ENCODE data around the gene MEST. TPM values are rescaled to one million over a fixed set of nuclear protein-coding genes. Genes with fewer than 3 reads are reported as not detected.

The MEST gene
- total and polyA plus RNA-seq, 2 donors (not counting 1 experiment from before 2014, with no cell fraction given) = 38.8 to 382 TPM

GRCh38 chr7:130500463-130500862 lies 8.6 kb downstream of the MEST start:
- no peaks in the 10 kb centered on the region for H3K36me3 ChIP-seq (ENCODE audit: control insufficient read depth, insufficient read depth, low read length)
- H3K4me1 ChIP-seq (ENCODE audit: control insufficient read depth, extremely low read depth, insufficient read depth, low read length) = no peaks in the 10 kb centered on the region
- H2AFZ ChIP-seq (ENCODE audit: low read length) = no peak overlapping the region
- TF ChIP-seq CTCF (conservative IDR thresholded peaks at IDR 0.05 in 1 of 2, IDR thresholded peaks at IDR 0.05 in 1 of 2; ENCODE audit: low read depth in 1 of 2, low read length in 2 of 2) (no peak), EZH2 (IDR thresholded peaks at IDR 0.05; ENCODE audit: low read length, missing control alignments) (no peak)
- H3K4me3 ChIP-seq (replicated peaks in 1 of 4; ENCODE audit: control extremely low read depth in 1 of 4, insufficient read depth in 1 of 4, low read depth in 3 of 4, low read length in 4 of 4) = no peak overlapping the region
- no peaks in the 10 kb centered on the region for H3K9me3 ChIP-seq (ENCODE audit: control insufficient read depth, insufficient read depth, low read depth, low read length)
- H3K27me3 ChIP-seq (ENCODE audit: control insufficient read depth, insufficient read depth, low read length) = no peaks in the 10 kb centered on the region
- H3K9ac ChIP-seq (ENCODE audit: insufficient read depth, low read length) = no peak overlapping the region
- no peak overlapping the region for H3K4me2 ChIP-seq (ENCODE audit: extremely low read depth, insufficient read depth, low read length)
- H4K20me1 ChIP-seq (ENCODE audit: control insufficient read depth, extremely low read depth, insufficient read depth, low read length) = no peaks in the 10 kb centered on the region
- peaks cover under 1% of the 10 kb centered on the region for H3K79me2 ChIP-seq (ENCODE audit: control insufficient read depth, insufficient read depth, low read length)
- no peak for DNase-seq (ENCODE audit: low read depth in 2 of 2)
- no peak overlapping the region for H3K27ac ChIP-seq (ENCODE audit: insufficient read depth, low read length)

- Histone ChIP-seq H3K4me2 (ENCODE audit: extremely low read depth, insufficient read depth, low read length) (no peak overlapping the region), H3K4me3 (replicated peaks in 1 of 4; ENCODE audit: control extremely low read depth in 1 of 4, insufficient read depth in 1 of 4, low read depth in 3 of 4, low read length in 4 of 4) (no peak overlapping the region), H3K79me2 (ENCODE audit: control insufficient read depth, insufficient read depth, low read length) (no peaks in the 10 kb centered on the region), H4K20me1 (ENCODE audit: control insufficient read depth, extremely low read depth, insufficient read depth, low read length) (no peaks in the 10 kb centered on the region), H3K9ac (ENCODE audit: insufficient read depth, low read length) (no peak overlapping the region), H3K27ac (ENCODE audit: insufficient read depth, low read length) (no peak overlapping the region), H3K9me3 (ENCODE audit: control insufficient read depth, insufficient read depth, low read depth, low read length) (no peaks in the 10 kb centered on the region), H3K27me3 (ENCODE audit: control insufficient read depth, insufficient read depth, low read length) (no peaks in the 10 kb centered on the region), H2AFZ (ENCODE audit: low read length) (no peak overlapping the region), H3K4me1 (ENCODE audit: control insufficient read depth, extremely low read depth, insufficient read depth, low read length) (no peaks in the 10 kb centered on the region), H3K36me3 (ENCODE audit: control insufficient read depth, insufficient read depth, low read length) (no peaks in the 10 kb centered on the region)
- TF ChIP-seq CTCF (conservative IDR thresholded peaks at IDR 0.05 in 1 of 2, IDR thresholded peaks at IDR 0.05 in 1 of 2; ENCODE audit: low read depth in 1 of 2, low read length in 2 of 2) (no peak), EZH2 (IDR thresholded peaks at IDR 0.05; ENCODE audit: low read length, missing control alignments) (no peak)
- no peak for DNase-seq (ENCODE audit: low read depth in 2 of 2)
Observed at GRCh38 chr7:130500910-130501309, 9.0 kb downstream of the MEST start.

- no peak overlapping the region for H3K4me3 ChIP-seq (replicated peaks in 1 of 4; ENCODE audit: control extremely low read depth in 1 of 4, insufficient read depth in 1 of 4, low read depth in 3 of 4, low read length in 4 of 4)
- H3K79me2 ChIP-seq (ENCODE audit: control insufficient read depth, insufficient read depth, low read length) = no peaks in the 10 kb centered on the region
- DNase-seq (ENCODE audit: low read depth in 2 of 2) = peak in 1 of 2 donors; percentile 71
- H3K4me2 ChIP-seq (ENCODE audit: extremely low read depth, insufficient read depth, low read length) = no peak overlapping the region
- H3K4me1 ChIP-seq (ENCODE audit: control insufficient read depth, extremely low read depth, insufficient read depth, low read length) = no peaks in the 10 kb centered on the region
- TF ChIP-seq EZH2 (IDR thresholded peaks at IDR 0.05; ENCODE audit: low read length, missing control alignments) (no peak), CTCF (conservative IDR thresholded peaks at IDR 0.05 in 1 of 2, IDR thresholded peaks at IDR 0.05 in 1 of 2; ENCODE audit: low read depth in 1 of 2, low read length in 2 of 2) (no peak)
- H2AFZ ChIP-seq (ENCODE audit: low read length) = no peak overlapping the region
- H3K27ac ChIP-seq (ENCODE audit: insufficient read depth, low read length) = no peak overlapping the region
- H3K27me3 ChIP-seq (ENCODE audit: control insufficient read depth, insufficient read depth, low read length) = no peaks in the 10 kb centered on the region
- no peaks in the 10 kb centered on the region for H4K20me1 ChIP-seq (ENCODE audit: control insufficient read depth, extremely low read depth, insufficient read depth, low read length)
- H3K36me3 ChIP-seq (ENCODE audit: control insufficient read depth, insufficient read depth, low read length) = peaks cover 2% of the 10 kb centered on the region
- H3K9me3 ChIP-seq (ENCODE audit: control insufficient read depth, insufficient read depth, low read depth, low read length) = no peaks in the 10 kb centered on the region
- no peak overlapping the region for H3K9ac ChIP-seq (ENCODE audit: insufficient read depth, low read length)
Observed at GRCh38 chr7:130505753-130506152, 13.9 kb downstream of the MEST start.
